T-helper 1 cell treated with Interleukin-12 subunit alpha and Interleukin-12 subunit beta and Interleukin-4 antibody, amounts not matched to agents 30 ng/mL and 1 ng/mL, for 36 hours (primary cell): Measurements from ENCODE around the gene SIGLEC11. TPM values are rescaled to one million over a fixed set of nuclear protein-coding genes. Genes with fewer than 3 reads are reported as not detected.
"Not testable (repeated sequence)": the region's sequence is repeated elsewhere in the genome, so short reads cannot be mapped to it uniquely, and the experiment has no call there.

Experiments
- intact Hi-C: fragments of 100-400 bp; cut with micrococcal nuclease; formaldehyde crosslinking; loops from one replicate; pipeline ENCODE4 v1.15.1; 2024
- total RNA-seq: library from RNA; stranded (reverse); gene quantifications from 2 replicates; pipeline ENCODE4 v1.2.3, GENCODE V29; 2022

Gene SIGLEC11
- total RNA-seq, 1 donor from 2014 or later: not detected

GRCh38 chr19:49952479-49952836 lies 8.5 kb downstream of the SIGLEC11 start:
- intact Hi-C loops: no loop called here

- intact Hi-C loops: no loop called here
These were observed 9.0 kb downstream of the SIGLEC11 start for GRCh38 chr19:49951806-49952478.

GRCh38 chr19:49950956-49951526 lies 9.9 kb downstream of the SIGLEC11 start:
- intact Hi-C loops: no loop called here

- intact Hi-C loops: no loop called here
These were observed 10.4 kb downstream of the SIGLEC11 start for GRCh38 chr19:49950590-49950948.

- intact Hi-C loops: no loop called here
These were observed 11.0 kb downstream of the SIGLEC11 start for GRCh38 chr19:49949742-49950589.

DNA sequence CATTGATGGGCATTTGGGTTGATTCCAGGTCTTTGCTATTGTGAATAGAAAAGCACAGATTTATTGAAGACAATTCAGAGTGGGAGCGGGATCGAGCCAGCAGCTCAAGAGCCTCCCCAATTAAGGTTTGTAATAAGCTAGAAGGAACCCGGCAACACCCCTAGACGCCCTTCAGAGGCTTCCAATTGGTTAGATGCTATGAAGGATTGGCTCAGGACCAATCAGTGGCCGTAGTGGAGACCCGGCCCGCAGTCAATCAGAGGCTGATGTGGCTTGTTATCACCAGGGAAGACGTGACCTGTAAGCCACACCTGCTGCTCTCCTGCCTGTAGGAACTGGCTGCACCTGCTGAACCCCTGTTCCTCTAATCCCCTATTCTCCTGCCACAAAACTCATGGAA lies 14.6 kb downstream of the SIGLEC11 start:
- intact Hi-C loops: no loop called here

GRCh38 chr19:49944567-49944966 lies 16.4 kb downstream of the SIGLEC11 start:
- intact Hi-C loops: not testable (repeated sequence)

DNA sequence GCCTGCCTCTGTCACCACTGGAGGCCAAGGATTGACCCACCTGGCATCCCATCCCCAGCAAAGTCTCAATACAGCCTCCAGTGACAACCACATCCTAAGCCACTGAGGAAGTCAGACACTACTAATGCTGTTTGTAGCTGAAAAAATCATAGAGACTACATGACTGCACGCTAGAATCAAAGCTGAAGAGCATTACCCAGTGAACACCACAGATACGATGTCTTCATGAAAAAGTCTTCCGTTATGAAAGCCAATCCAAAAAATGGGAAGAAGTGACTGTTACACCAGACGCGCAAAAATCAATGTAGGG lies 20.5 kb downstream of the SIGLEC11 start:
- intact Hi-C loops: no loop called here

DNA sequence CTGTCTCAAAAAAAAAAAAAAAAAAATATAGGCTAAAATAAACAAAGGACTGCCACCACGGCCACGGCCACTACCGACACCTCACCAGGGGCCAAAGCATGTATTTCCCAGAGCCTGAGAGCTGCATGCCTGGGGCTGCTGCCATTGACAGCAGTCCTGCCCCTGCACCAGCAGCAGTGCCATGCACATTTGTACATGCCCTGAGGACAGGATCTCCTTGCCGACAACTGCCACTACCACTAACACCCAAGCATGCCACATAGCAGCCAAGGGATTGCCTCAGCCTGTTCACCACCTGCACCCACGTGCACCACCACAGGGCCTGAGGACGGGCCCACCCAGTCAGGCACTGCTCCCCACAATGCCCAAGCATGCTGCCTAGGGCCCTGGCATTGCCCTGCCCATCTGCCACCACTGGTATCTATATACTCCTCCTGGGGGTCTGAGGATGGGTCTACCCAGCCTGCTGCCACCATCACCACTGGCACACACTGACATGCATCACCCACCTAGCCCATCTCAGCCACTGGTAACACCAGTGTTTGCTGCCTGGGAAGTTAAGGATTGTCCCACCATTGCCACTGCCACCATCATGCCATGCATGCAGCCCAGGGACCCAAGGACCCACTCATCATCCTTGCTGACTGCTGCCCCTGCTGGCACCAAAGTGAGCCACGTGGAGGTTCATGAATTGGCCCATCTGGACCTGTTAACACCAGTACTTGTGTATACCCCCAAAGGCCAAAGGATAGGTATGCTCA lies 21.1 kb downstream of the SIGLEC11 start:
- intact Hi-C loops: loop anchor here (10.0 kb wide), 1 partner anchor 865 kb away; no protein-coding TSS in a partner anchor

GRCh38 chr19:49938662-49939061 lies 22.3 kb downstream of the SIGLEC11 start:
- intact Hi-C loops: loop anchor here (10.0 kb wide), 1 partner anchor 866 kb away; no protein-coding TSS in a partner anchor

- intact Hi-C loops: loop anchor here (1.0 to 10.0 kb wide), 3 partner anchors 45 to 867 kb away; no protein-coding TSS in a partner anchor
These were observed 23.1 kb downstream of the SIGLEC11 start for GRCh38 chr19:49937750-49938381.

DNA sequence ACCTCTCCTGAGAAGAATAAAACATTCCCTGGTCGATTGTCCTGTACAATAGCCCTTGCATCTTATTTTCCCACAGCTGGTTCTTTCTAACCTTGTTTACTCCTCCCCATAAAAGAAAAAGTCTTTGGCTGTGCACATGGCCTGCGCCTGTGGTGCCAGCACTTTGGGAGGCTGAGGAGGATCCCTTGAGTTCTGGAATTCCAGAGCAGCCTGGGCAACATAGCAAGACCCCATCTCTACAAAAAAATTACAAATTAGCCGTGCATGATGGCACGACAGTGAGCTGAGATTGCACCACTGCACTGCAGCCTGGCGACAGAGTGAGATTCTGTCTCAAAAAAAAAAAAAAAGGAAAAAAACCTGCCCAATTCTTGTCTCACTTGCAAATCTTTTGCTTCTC lies 24.4 kb downstream of the SIGLEC11 start:
- intact Hi-C loops: loop anchor here (10.0 kb wide), 1 partner anchor 868 kb away; no protein-coding TSS in a partner anchor

DNA sequence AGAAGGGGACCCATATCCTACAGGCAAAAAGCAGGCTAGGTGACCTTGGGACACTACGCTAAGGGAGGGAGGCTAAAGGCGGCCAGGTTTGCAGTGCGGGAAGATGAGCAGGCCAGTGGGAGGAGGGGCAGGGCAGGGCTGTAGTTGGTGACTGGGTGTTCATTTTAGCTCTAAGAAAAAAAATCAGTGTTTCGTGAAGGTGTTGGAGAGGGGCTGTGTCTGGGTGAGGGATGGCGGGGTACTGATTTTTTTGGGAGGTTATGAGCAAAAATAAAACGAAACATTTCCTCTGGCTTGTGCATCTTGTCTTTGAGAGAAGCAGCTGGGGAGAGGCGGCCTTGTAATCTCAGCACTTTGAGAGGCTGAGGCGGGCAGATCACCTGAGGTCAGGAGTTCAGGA lies 27.3 kb downstream of the SIGLEC11 start:
- intact Hi-C loops: loop anchor here (5.0 to 10.0 kb wide), 2 partner anchors 256 to 871 kb away; partner anchors contain the start of gene PRMT1

- intact Hi-C loops: loop anchor here (5.0 to 10.0 kb wide), 2 partner anchors 255 to 872 kb away; partner anchors contain the start of gene PRMT1
These were observed 28.2 kb downstream of the SIGLEC11 start for GRCh38 chr19:49932731-49933131.

GRCh38 chr19:49932041-49932451 lies 28.9 kb downstream of the SIGLEC11 start:
- intact Hi-C loops: loop anchor here (5.0 to 10.0 kb wide), 2 partner anchors 255 to 873 kb away; partner anchors contain the start of gene PRMT1

DNA sequence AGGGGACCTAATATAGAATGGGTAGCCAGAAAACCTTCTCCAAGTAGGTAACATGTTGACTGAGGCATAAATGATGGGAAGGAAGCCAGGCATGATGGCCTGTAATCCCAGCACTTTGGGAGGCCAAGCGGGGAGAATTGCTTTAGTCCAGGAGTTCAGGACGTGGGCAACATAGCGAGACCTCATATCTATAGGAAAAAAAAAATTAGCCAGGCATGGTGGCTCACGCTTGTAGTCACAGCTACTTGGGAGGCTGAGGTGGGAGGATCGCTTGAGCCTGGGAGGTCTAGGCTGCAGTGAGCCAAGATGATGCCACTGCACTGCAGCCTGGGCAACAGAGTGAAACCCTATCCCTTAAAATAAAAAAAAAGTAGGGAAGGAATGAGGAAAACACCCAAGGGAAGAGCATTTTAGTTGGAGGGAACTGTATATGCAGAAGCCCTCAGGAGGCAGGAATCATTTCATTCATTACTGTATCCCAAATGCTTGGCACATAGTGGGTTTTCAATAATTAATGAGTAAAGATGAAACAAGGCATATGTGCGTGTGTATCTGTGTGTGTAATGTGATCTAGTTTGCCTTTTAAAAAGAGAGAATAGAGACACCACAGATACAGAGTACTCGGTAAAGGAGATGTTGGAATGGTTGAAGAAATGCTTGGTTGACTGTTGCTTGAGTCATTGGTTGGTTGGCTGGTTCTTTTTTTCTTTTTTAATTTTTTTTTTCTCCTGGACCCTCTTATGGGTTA lies 29.5 kb downstream of the SIGLEC11 start:
- intact Hi-C loops: loop anchor here (2.0 to 10.0 kb wide), 3 partner anchors 254 to 873 kb away; partner anchors contain the start of genes KCNC3 and PRMT1

DNA sequence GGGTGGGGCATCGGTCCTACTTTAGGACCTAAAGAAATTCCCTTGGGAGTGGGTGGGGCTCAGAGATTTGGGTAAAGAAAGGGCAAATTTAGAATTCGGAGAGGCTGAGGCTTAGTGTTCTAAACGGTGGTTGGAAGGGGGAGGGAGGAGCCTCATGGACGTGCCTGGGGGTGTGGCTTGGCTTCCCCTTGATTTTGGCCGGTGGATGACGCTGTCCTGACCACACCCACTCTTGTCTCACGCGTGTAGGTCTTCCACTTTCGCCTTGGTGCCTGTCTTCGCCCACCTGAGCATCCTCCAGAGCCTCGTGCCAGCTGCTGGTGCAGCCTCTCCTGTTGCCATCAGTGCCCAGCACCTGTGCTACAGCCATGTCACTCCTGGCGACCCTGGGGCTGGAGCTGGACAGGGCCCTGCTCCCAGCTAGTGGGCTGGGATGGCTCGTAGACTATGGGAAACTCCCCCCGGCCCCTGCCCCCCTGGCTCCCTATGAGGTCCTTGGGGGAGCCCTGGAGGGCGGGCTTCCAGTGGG lies 30.4 kb downstream of the SIGLEC11 start:
- intact Hi-C loops: loop anchor here (1.0 to 10.0 kb wide), 5 partner anchors 61 to 874 kb away; partner anchors contain the start of genes KCNC3, POLD1 and PRMT1

- intact Hi-C loops: loop anchor here (1.0 to 10.0 kb wide), 14 partner anchors 19 to 875 kb away; partner anchors contain the start of genes AKT1S1, AP2A1, KCNC3 and MED25
These were observed 31.1 kb downstream of the SIGLEC11 start for GRCh38 chr19:49929611-49930482.
